ENCODE measurements around the gene TSPAN6. TPM values are rescaled to one million over a fixed set of nuclear protein-coding genes. Genes with fewer than 3 reads are reported as not detected.

TSPAN6 gene
- total RNA-seq, result 28.4 and 34.1 TPM in 2 replicates

GRCh38 chrX:100636321-100636991 lies at the start of gene TSPAN6:
Gene TSPAN6, minus strand, starts transcription at chrX:100636806. Its CDS starts 112 bp downstream, at chrX:100636694.

GRCh38 chrX:100643956-100644860 lies 7.6 kb upstream of the TSPAN6 start, which contains the start of gene SRPX2:
Gene SRPX2, plus strand, starts transcription at chrX:100644199. Its CDS starts 2,124 bp downstream, at chrX:100646323.

GRCh38 chrX:100584611-100585010 lies 52.0 kb downstream of the TSPAN6 start, which contains the start of gene TNMD:
Gene TNMD, plus strand, starts transcription at chrX:100584936. Its CDS starts 83 bp downstream, at chrX:100585019.

Other genes with a start within 250 kb of the TSPAN6 start
- under 0.01 TPM in 2 replicates for gene PCDH19, start 226.5 kb downstream of the TSPAN6 start, total RNA-seq
- gene TNMD, start 51.9 kb downstream of the TSPAN6 start, total RNA-seq, result not detected in 2 replicates
- gene SRPX2, start 7.4 kb upstream of the TSPAN6 start, total RNA-seq, result 37.7 and 65.0 TPM in 2 replicates
- gene SYTL4, start 95.3 kb upstream of the TSPAN6 start, total RNA-seq, result 3.1 and 8.6 TPM in 2 replicates
- 15.9 and 16.3 TPM in 2 replicates for gene CSTF2, start 183.6 kb upstream of the TSPAN6 start, total RNA-seq
- under 0.01 TPM in 1 of 2 replicates, not detected in the other for gene NOX1, start 237.6 kb upstream of the TSPAN6 start, total RNA-seq

All from smooth muscle cell of trachea (primary cell).